Measurements from ENCODE around the gene ZBTB22. TPM values are rescaled to one million over a fixed set of nuclear protein-coding genes. Genes with fewer than 3 reads are reported as not detected.

ZBTB22 gene
- total and polyA plus RNA-seq, 10 donors = 10.8 to 27.2 (median 19.1) TPM

GRCh38 chr6:33295621-33296369, 21.7 kb downstream of the ZBTB22 start:
- Histone ChIP-seq H3K36me3 (peaks cover 4 to 73% (median 58%) of the 10 kb centered on the region in 6 donors), H3K9me3 (no peaks in the 10 kb centered on the region), H3K27me3 (replicated peaks in 1 of 7) (no peaks in the 10 kb centered on the region), H3K4me1 (peaks cover 10 to 73% (median 46%) of the 10 kb centered on the region in 6 donors), H3K27ac (peak overlapping the region in 2 of 8 donors; percentile 94 to 99), H3K4me3 (no peak overlapping the region)
- WGBS, 5 donors = 77 to 93% (median 88%) methylated on average over 15 of the region's 15 CpGs
- TF ChIP-seq POLR2AphosphoS5 (IDR thresholded peaks at IDR 0.05) (no peak), POLR2A (IDR thresholded peaks at IDR 0.05) (no peak), CTCF (IDR thresholded peaks at IDR 0.05 in 8 of 11, conservative IDR thresholded peaks at IDR 0.05 in 3 of 11) (no peak)
- intact Hi-C loops (cut with DNase I; ENCODE audit: low total_unique reads) = no loop called here
- peak; percentile 78 for DNase-seq

GRCh38 chr6:33294086-33294823, 23.3 kb downstream of the ZBTB22 start:
- 70 to 83% (median 76%) methylated on average over 10 of the region's 10 CpGs for WGBS, 5 donors
- no peak for DNase-seq
- Histone ChIP-seq H3K9me3 (no peaks in the 10 kb centered on the region), H3K4me1 (peaks cover 14 to 72% (median 45%) of the 10 kb centered on the region in 6 donors), H3K4me3 (no peak overlapping the region), H3K36me3 (peaks cover 4 to 71% (median 58%) of the 10 kb centered on the region in 6 donors), H3K27me3 (replicated peaks in 1 of 7) (no peaks in the 10 kb centered on the region), H3K27ac (peak overlapping the region in 2 of 8 donors; percentile 94 to 99)
- TF ChIP-seq POLR2A (IDR thresholded peaks at IDR 0.05) (no peak), CTCF (IDR thresholded peaks at IDR 0.05 in 8 of 11, conservative IDR thresholded peaks at IDR 0.05 in 3 of 11) (no peak), POLR2AphosphoS5 (IDR thresholded peaks at IDR 0.05) (no peak)
- intact Hi-C loops (cut with DNase I; ENCODE audit: low total_unique reads) = no loop called here

GRCh38 chr6:33292996-33293682, 24.4 kb downstream of the ZBTB22 start:
- H3K36me3 ChIP-seq = peaks cover 4 to 71% (median 58%) of the 10 kb centered on the region in 6 donors
- H3K9me3 ChIP-seq = no peaks in the 10 kb centered on the region
- intact Hi-C loops (cut with DNase I; ENCODE audit: low total_unique reads) = no loop called here
- no peak overlapping the region for H3K4me3 ChIP-seq
- no peak for DNase-seq
- TF ChIP-seq POLR2A (IDR thresholded peaks at IDR 0.05) = no peak
- TF ChIP-seq CTCF (IDR thresholded peaks at IDR 0.05 in 8 of 11, conservative IDR thresholded peaks at IDR 0.05 in 3 of 11) = no peak
- TF ChIP-seq POLR2AphosphoS5 (IDR thresholded peaks at IDR 0.05) = peak in 2 of 3 donors; percentile 37 to 56
- WGBS, 5 donors = 89 to 93% (median 90%) methylated on average over 16 of the region's 16 CpGs
- peaks cover 17 to 77% (median 50%) of the 10 kb centered on the region in 6 donors for H3K4me1 ChIP-seq
- H3K27me3 ChIP-seq (replicated peaks in 1 of 7) = no peaks in the 10 kb centered on the region
- H3K27ac ChIP-seq = no peak overlapping the region
